AG09319 (cell line): ENCODE data around the gene ILDR2.

Source experiments
- DNase-seq: peaks from one replicate; pipeline ENCODE4 v3.0.0-alpha.2; 2010; ENCODE audit warnings: low read depth; ENCODE audit errors: extremely low read depth
- CTCF ChIP-seq: IDR thresholded peaks from 2 replicates; pipeline ENCODE4 v1.5.1; 2011; ENCODE audit warnings: low read depth, mild to moderate bottlenecking, inconsistent platforms, low read length, moderate library complexity

Gene ILDR2

DNA sequence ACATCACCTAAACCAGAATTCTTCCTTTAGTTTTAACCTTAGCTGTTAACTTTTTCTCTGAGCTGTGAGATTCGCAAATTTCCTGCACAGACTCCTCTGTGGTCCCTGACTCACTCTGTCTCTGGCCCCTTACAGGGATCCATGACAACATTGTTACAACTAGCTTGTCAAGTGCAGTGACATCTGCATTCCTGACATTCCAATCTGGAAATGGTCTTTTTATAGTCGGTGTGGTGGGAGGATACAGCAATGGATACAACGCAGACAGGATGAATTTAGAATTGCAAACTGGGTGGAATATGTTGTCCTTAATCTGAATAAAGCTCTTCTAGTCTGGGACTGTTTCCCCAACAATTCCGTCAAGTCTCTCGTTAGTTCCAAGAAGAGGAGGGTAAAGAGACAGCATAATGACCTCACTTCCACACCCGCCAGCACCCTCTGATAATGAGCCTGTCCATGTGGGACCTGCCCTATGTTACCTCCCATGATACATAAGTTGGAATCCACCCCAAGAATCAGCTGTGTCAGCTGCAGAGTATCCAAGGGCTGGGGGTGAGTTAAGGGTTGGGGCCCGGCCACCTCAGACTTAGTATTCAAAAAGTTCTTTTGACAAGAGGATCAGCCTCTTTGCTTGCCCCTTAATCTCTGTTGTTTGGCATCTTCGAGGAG, 49.4 kb downstream of the ILDR2 start:
- no peak for DNase-seq
- no peak for TF ChIP-seq CTCF

GRCh38 chr1:166924823-166925541, 50.4 kb downstream of the ILDR2 start:
- no peak for DNase-seq
- TF ChIP-seq CTCF, result no peak

DNA sequence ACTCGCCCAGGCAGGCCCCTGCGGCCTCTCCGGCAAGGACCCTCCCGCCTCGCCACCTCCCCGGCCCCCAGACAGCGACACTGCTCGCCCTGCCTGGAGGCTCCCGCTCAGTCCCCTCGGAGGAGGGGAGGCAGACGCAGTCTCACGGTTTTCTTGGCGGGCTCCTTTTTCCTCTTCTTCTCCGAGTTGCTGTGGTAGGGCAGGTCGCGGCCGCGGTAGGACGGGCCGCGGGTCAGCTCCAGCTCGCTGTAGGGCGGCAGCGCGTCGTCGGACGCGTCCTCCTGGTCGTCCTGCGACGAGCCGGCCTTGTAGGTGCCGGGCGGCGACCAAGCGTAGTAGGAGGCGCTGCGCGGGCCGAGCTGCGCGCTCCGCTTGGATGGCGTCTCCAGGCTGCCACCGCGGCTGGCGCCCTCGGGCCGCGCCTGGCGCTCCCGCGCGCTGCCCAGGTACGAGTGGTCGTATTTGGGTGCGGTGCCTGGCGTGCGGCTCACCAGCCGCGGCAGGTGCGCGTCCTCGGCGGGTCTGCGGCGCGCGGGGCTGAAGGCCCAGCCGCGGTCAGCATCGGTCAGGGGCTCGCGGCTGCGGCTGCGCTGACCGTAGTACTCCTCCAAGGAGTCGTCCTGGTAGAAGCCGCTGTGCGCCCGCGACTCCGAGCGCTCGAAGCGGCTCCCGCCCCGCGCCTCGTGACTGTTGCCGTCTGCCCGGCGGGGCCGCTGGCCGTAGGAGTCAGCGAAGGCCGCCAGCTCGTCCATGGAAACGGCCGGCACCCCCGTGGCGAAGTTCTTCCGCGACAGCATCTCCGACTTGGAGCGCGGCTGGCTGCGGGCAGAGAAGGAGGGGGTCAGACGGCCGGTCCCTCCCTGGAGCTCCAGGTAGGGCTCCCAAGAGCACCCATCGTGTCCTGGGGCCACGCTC, 54.5 kb downstream of the ILDR2 start:
- no peak for DNase-seq
- no peak for TF ChIP-seq CTCF

DNA sequence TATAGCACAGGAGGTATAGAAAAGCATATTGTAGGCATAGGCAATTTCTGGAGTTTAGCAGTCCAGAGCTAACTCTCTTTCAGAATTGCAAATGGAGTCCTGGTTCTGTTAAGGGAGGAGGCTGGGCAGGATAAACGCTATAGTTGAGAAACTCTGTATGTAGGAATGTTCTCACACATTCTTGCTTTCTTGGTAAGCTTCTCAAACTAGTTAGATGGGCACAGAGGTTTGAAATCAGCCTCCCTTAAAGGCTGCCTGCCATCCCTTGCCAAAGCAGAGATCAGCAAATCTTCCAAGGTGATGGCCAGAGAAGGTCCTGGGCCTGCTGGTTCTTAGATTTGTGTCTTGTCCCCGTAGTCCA, 56.4 kb downstream of the ILDR2 start:
- no peak for TF ChIP-seq CTCF
- no peak for DNase-seq

DNA sequence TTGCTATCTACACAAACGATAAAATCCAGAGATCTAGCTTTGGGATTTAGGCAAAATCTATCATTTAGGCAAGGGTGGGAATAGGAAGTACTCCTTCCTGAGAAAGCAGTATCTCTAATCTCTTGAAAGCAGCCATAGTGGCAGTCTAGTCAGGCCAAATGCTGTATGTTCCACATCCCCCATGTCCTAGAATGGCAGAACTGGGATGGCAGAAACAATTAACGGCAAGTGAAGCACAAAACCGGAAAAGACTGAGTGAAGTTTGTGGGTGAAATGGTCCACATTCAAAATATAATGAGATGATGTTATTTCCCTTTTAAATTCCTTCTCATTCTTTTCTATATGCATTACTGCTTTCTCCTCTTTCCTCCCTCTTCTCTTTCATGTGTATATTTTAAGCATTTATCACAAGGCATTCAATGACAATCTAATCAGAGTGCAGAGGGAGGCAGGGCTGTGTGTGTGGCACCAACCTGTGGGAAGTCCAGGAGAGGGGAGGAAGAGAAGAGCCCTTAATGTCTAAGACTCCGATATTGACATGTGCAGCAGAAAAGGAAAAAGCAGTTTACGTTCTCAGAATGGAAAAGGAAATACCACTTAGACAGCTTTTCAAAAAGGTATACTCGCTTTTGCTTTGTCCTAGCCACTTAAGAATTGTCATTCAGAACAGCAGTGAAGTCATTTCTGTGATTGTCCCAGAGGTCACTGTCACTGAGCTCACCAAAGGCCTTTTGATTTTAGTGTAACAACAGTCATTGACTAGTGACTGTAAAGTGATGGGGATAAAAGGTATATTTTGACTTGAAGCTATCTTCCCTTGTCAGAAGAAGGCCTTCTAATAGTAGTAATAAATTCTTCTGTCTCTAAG, 57.0 kb downstream of the ILDR2 start:
- TF ChIP-seq CTCF, result no peak
- no peak for DNase-seq

DNA sequence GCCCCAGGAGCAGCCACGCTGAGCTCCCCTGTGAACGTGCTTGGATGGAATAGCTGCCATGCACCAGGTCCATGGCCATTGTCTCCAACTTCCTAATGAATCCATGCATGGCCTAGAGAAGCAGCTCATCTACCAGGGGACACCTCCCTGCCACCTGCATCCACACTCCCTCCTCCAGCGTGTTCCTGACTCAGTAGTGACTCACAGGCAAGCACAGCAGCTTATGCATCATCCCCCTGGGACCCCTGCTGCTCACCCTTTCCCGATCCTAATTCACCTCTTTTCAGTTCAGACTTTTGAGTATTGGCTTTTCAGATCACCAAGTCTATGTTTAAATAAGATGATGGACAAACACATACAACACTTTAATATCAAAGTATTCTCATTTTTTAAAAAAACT, 59.4 kb downstream of the ILDR2 start:
- no peak for TF ChIP-seq CTCF
- no peak for DNase-seq
